SK-MEL-5 (cell line): Measurements from ENCODE around the gene AFAP1. TPM values are rescaled to one million over a fixed set of nuclear protein-coding genes. Genes with fewer than 3 reads are reported as not detected.
"Not testable (repeated sequence)": the region's sequence is repeated elsewhere in the genome, so short reads cannot be mapped to it uniquely, and the experiment has no call there.

Experiments used
- DNase-seq: peaks from one replicate; pipeline ENCODE4 v3.0.0-alpha.2; 2016; ENCODE audit warnings: low read depth, low spot score
- in situ Hi-C: cut with HindIII; loops from 2 replicates; pipeline ENCODE4 v1.10.0; 2016; ENCODE audit warnings: low sequenced_read_pairs, high pct_unique_total_duplicates, low pct_unique_long_range_greater_than_20kb
- total RNA-seq: library from RNA; depleted of rRNA; stranded (reverse); fragments of >200 nt; shearing (Covaris generic); gene quantifications from 2 replicates; pipeline ENCODE4 v1.2.3, GENCODE V29; 2014

The AFAP1 gene
- total RNA-seq, 1 experiment from 2014 or later = 10.3 TPM

DNA sequence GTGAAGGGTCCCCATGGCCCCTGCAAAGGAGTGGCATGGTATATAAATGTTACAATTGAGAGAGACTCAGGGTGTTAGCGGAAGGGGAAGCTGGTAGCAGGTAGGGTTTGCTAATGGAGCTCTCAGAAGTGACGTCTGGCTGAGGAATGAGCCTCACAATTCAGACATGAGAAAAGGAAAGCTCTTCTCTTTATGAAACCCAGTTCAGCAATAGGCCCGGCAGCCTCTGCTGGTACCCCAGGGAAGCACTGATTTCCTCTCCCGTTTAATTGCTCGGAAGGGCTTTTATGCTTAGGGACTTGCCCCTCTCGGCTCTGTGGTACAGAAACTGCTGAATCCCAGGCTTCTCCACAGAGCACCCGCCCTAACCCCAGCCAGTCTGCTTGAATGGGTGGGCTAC, 19.4 kb upstream of the AFAP1 start:
- DNase-seq = no peak
- in situ Hi-C loops = no loop called here

DNA sequence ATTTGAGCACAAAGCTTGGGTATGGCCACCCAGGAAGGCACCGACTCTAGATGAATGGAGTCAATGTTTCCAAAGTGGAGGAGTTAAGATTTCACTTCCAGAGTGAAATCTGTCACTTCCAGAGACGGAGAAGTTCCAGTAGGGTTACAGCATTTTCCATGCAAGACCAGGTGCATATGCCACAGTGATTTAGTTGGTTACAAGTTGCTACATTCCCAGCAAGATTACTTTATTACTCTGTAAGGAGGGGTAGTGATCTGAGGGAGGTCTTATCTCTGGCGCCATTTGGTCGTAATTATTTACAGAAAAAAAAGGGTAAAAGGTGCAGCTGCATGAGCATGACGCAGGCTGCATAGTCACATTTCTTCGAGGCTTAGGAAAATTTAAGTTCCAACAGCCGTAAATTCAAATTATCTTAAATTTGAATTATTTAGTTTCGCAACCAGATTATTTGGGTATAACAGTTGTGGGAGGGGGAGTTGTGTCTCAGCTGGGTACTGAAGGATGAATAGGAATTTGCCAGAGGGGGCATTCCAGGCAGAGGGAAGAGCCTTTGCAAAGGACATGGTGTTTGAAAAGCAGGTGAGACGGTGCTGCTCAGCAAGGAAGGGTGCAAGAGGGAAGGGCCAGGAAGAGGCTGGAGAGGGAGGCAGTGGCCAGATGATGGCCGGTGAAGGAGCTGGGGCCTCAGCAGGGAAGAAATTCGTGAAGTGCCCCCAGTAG, 17.4 kb upstream of the AFAP1 start:
- DNase-seq = peak; percentile 20
- in situ Hi-C loops = no loop called here

DNA sequence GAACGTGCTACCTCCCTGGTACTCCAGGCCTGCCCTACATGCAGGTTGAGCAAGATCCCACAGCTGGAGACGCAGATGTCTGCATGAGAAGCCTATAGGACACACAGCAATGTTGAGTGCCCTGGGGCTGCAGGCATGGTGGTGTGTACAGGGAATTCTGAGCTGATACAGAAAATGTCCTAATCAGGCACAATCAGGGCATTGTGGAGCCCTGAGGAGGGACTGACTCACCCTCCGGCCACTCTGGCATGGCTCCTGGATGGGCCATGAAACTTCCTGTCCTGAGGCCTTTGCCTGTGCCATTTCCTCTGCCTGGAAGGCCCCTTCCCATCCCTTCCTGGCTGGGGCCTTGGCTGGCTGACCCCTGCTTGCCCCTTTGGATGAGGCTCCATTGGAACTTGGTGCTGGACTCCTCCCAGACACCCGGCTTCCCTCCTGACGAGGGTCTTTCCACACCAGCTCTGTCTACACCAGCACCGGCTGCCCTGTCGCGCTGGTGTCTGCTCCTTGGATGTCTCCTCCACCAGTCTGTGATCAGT, 16.7 kb upstream of the AFAP1 start:
- peak; percentile 97 for DNase-seq
- in situ Hi-C loops = no loop called here

DNA sequence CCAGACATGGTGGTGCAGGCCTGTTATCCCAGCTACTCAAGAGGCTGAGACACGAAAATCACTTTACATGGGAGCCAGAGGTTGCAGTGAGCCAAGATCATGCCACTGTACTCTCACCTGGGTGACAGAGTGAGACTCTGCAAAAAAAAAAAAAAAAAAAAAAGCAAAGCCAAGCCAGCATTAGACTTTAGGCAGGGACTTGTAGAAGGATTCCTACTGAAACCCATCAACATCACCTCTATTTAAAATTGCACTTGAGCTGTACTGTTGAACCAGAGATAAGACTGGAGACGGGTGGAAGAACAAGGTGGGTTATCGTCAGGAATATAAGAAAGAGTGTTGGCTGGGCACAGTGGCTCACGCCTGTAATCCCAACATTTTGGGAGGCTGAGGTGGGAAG, 15.7 kb upstream of the AFAP1 start:
- no peak for DNase-seq
- in situ Hi-C loops = no loop called here

DNA sequence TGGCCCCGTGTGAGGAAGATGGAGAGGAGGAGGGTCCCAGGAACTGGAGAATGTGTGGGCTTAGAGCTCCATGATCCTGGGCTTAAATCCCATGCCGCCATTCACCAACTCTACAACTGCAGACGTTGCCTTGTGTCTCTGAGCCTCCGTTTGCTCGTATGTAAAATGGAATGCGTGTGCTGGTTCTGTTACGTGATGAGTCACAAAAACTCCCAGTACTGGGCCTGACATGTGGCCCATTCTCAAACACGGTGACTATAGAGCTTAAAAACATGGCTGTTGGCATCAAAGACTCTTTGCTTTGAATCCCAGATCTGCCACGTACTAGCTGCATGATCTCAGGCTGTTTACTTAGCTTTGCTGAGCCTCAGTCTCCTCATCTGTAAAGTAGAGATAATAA, 13.0 kb upstream of the AFAP1 start:
- DNase-seq = no peak
- in situ Hi-C loops = no loop called here

- no peak for DNase-seq
- in situ Hi-C loops = no loop called here
Observed at GRCh38 chr4:7950301-7951092, 10.8 kb upstream of the AFAP1 start.

DNA sequence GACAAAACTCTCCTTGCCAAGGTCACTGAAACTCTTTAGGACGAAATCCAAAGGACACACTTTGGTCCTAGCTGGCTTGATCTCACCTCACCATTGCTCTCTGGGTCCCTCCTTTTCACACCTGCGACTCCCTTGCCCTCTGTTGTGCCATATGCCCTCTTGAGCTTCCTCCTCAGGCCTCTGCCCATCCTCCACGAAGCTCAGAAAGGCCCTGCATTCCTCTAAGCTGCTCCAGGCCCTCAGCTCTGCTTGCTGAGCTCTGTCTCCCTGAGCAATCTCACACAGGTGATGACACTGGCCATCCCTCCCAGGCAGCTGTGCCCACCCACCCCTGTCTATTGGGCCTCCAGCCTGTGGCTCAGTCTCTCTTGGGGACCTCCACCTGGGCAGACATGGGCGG, 10.1 kb upstream of the AFAP1 start:
- in situ Hi-C loops = no loop called here

DNA sequence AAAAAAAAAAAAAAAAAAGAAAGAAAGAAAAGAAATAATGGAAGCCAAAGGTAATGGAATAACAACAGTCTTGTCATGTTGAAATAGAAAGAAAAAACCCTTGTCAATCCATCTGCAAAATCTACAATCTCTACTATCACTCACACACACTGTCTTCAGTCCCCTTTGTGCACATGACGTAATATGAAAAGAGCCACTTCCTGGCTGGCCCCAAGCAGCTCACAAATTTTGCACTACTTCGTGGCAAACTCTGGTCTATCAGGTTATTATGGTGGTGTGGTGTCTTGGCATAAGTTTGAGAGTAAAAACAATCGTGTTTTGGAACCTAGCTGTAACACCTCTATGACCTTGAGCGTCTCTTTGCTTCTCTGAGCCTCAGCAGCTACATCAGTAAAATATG, 8.3 kb upstream of the AFAP1 start:
- in situ Hi-C loops = no loop called here
- no peak for DNase-seq

More for the DNA sequence above, 10.1 kb upstream of the AFAP1 start:
- no peak for DNase-seq

DNA sequence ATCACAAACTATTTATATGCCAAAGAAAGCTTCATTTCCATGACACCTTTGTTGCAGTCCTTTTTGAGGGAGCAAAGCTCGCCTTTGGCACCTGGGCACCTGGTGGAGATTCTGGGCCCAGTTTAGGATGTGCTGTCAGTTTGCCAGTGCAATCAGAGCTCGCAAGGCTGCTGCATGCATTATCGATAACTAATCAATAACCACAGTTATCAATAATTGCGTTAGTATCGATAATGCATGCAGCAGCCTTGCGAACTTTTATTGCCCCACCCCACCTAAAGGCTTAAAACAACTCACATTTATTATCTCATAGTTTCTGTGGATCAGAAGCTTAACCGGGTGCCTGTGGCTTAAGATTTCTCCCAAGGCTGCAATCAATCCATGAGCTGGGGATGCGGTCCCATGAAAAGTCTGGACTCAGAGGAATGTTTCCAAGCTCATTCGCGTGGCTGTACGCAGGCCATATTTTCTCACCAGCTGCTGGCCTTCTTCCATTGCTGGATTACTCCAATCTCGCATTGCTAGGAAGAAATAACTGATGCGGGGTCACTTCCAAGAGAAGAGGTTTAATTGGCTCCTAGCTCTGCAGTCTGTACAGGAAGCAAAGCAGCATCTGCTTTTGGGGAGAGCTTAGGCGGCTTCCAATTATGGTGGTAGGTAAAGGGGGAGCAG, 6.2 kb upstream of the AFAP1 start:
- in situ Hi-C loops = no loop called here
- DNase-seq = no peak

- DNase-seq = no peak
- in situ Hi-C loops = no loop called here
Observed at GRCh38 chr4:7944599-7945220, 5.0 kb upstream of the AFAP1 start.

GRCh38 chr4:7943688-7944087, 4.0 kb upstream of the AFAP1 start:
- in situ Hi-C loops, DNase-seq: not testable (repeated sequence)

DNA sequence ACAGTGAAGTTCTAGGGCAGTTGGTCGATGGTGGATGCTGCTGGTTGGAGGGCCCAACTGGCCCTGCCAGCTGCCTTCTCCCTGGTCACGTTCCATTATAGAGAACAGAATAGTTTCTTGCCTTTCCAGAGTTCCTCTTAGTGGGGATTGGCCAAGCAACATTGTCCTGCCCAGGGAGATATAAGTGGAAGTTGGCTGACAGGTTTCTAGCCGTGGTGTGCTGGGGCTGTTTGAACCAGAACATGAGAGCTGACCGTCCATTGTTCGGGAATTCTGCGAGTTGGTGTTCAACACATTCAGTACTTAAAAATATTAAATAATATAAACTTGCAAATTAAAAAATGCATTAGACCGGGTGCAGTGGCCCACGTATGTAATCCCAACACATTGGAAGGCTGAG, 3.5 kb upstream of the AFAP1 start:
- DNase-seq = no peak
- in situ Hi-C loops = no loop called here

- no peak for DNase-seq
- in situ Hi-C loops = no loop called here
Observed at GRCh38 chr4:7941965-7942496, 2.4 kb upstream of the AFAP1 start.

- DNase-seq = no peak
- in situ Hi-C loops = no loop called here
Observed at GRCh38 chr4:7941111-7941964, 1.7 kb upstream of the AFAP1 start.

GRCh38 chr4:7938609-7939376, 868 bp downstream of the AFAP1 start:
- in situ Hi-C loops = no loop called here
- DNase-seq = peak; percentile 29

DNA sequence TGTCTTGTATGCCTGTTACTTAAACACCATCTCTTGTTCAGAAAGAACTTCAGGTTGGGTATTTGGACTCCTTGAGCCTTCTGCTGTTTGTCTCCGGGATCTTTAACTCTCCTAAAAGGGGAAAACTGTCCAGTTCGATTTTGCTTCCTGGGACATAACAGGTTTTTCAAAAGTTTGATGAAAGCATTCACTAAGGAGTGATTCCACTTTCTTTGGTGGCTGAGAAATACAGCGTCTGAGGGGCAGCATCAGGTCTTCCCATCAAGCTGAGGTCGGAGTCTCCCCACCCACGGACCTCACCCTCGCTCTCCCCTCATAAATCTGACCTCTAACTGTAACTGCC, 1.4 kb downstream of the AFAP1 start:
- DNase-seq = no peak
- in situ Hi-C loops = no loop called here
